GM12878 (cell line): ENCODE measurements around the gene CHRM1. TPM values are rescaled to one million over a fixed set of nuclear protein-coding genes. Genes with fewer than 3 reads are reported as not detected.

Experiments used
- ATAC-seq: fragments of 200-7000 bp; cut with Tn5 transposase; 3 replicates; pipeline ENCODE4 v1.9.1; 2020; ENCODE audit warnings: mild to moderate bottlenecking, moderate library complexity
- BruUV-seq: library from RNA; stranded (reverse); fragments of 400-500 nt; replicated peaks from 2 replicates; lab custom pipeline; 2021; lab: Mats Ljungman, UMichigan
- CTCF ChIA-PET: fragments of 300-600 bp; sonication (Branson Sonifier 250); formaldehyde crosslinking; extraction: SDS; loops from one replicate; lab custom pipeline; 2021; ENCODE audit warnings: inconsistent platforms; lab: Yijun Ruan, JAX
- POLR2A ChIA-PET: fragments of 350-600 bp; formaldehyde crosslinking; extraction: SDS; loops from one replicate; lab custom pipeline; 2021; ENCODE audit warnings: inconsistent platforms; lab: Charles Lee
- RAD21 ChIA-PET: fragments of 300-600 bp; sonication (Branson Sonifier 250); formaldehyde crosslinking; loops from one replicate; lab custom pipeline; 2023; ENCODE audit warnings: antibody characterized with exemption; ENCODE audit not compliant: unreplicated experiment; lab: Charles Lee
- SMC1A ChIA-PET: fragments of 300-600 bp; sonication (Branson Sonifier 250); formaldehyde crosslinking; loops from one replicate; lab custom pipeline; 2023; ENCODE audit not compliant: unreplicated experiment, uncharacterized antibody; lab: Charles Lee
- DNase-seq: peaks from one replicate; pipeline ENCODE4 v3.0.0-alpha.2; 2011; ENCODE audit warnings: low read depth, low spot score
- FAIRE-seq: peaks from 3 replicates; lab custom pipeline; 2011; peaks lifted over from hg19 to GRCh38; lab: Jason Lieb, UNC
- H2AFZ ChIP-seq: 2 replicates; pipeline ENCODE4 v1.6.0; 2011; ENCODE audit warnings: low read depth, low read length, control low read depth; ENCODE audit not compliant: control insufficient read depth
- H3K27ac ChIP-seq: 2 replicates; pipeline ENCODE4 v1.5.1; 2011; ENCODE audit warnings: control low read depth; ENCODE audit not compliant: control insufficient read depth, insufficient read depth
- H3K27me3 ChIP-seq, 2 experiments: replicated peaks in 1 of 2; 2 replicates each; pipeline versions ENCODE4 v1.6.0 to v1.6.1; 2011; ENCODE audit warnings: low read length in 1 of 2; ENCODE audit not compliant: control insufficient read depth in 2 of 2, insufficient read depth in 2 of 2
- H3K36me3 ChIP-seq, 2 experiments: 2 replicates each; pipeline ENCODE4 v1.5.1; 2011; ENCODE audit warnings: low read length in 1 of 2; ENCODE audit not compliant: control insufficient read depth in 2 of 2, insufficient read depth in 2 of 2
- H3K4me1 ChIP-seq: 2 replicates; pipeline ENCODE4 v1.6.1; 2011; ENCODE audit warnings: mild to moderate bottlenecking, low read length, moderate library complexity, mixed read lengths; ENCODE audit not compliant: control insufficient read depth, insufficient read depth
- H3K4me2 ChIP-seq: 2 replicates; pipeline ENCODE4 v1.6.0; 2011; ENCODE audit warnings: control low read depth; ENCODE audit not compliant: control insufficient read depth, insufficient read depth
- H3K4me3 ChIP-seq: fragments of 200-600 bp; sonication (generic); 2 replicates; pipeline ENCODE4 v1.5.1; 2016
- H3K79me2 ChIP-seq: 2 replicates; pipeline ENCODE4 v1.6.0; 2011; ENCODE audit warnings: low read length; ENCODE audit not compliant: control insufficient read depth, insufficient read depth
- H3K9ac ChIP-seq: 2 replicates; pipeline ENCODE4 v1.8.0; 2011; ENCODE audit warnings: low read length, control low read depth, mixed read lengths; ENCODE audit not compliant: control insufficient read depth, insufficient read depth
- H3K9me3 ChIP-seq: replicated peaks from 3 replicates; pipeline ENCODE4 v1.5.1; 2011; ENCODE audit warnings: mild to moderate bottlenecking, low read length; ENCODE audit not compliant: control insufficient read depth, insufficient read depth
- H4K20me1 ChIP-seq: 2 replicates; pipeline ENCODE4 v1.6.0; 2011; ENCODE audit not compliant: control insufficient read depth, insufficient read depth
- ATF3 ChIP-seq: IDR thresholded peaks from 2 replicates; pipeline ENCODE4 v1.6.1; 2011; ENCODE audit warnings: low read depth, mild to moderate bottlenecking, low read length, moderate library complexity, borderline replicate concordance; ENCODE audit errors: extremely low read depth
- PML ChIP-seq: IDR thresholded peaks from 2 replicates; pipeline ENCODE4 v1.6.1; 2012; ENCODE audit warnings: low read length, inconsistent platforms
- RELB ChIP-seq: fragments of 450-650 bp; IDR thresholded peaks from 2 replicates; pipeline ENCODE4 v1.6.1; 2017; ENCODE audit warnings: low read depth, mild to moderate bottlenecking, moderate library complexity
- ZSCAN29 ChIP-seq: fragments of 450-650 bp; IDR thresholded peaks from 2 replicates; pipeline ENCODE4 v1.6.1; 2017; ENCODE audit warnings: mild to moderate bottlenecking, moderate library complexity
- WGBS: methylation state at CpG from one replicate; pipeline ENCODE4 v1.1.6; 2016; ENCODE audit warnings: low lambda C conversion rate; ENCODE audit not compliant: insufficient replicate concordance, insufficient coverage; ENCODE audit errors: missing lambda C conversion rate; 5-methylcytosine and 5-hydroxymethylcytosine counted together
- in situ Hi-C: fragments of 300-500 bp; cut with MboI; formaldehyde crosslinking; loops from 9 replicates; pipeline ENCODE4 v1.14.3; 2018; ENCODE audit warnings: mixed read lengths
- intact Hi-C: fragments of 100-400 bp; cut with micrococcal nuclease; formaldehyde crosslinking; loops from one replicate; pipeline ENCODE4 v1.14.2; 2022; ENCODE audit not compliant: unreplicated experiment
- polyA plus RNA-seq, 11 experiments: library from polyadenylated mRNA; depleted of rRNA in 4 of 11; unstranded in 6 of 11; stranded (reverse) in 5 of 11; fragments of >200 nt; fragmentation: Nextera tagmentation in 4 of 11; fragmentation: Illumina TruSeq in 1 of 11; extraction: Ambion mirVana in 4 of 11; extraction: Trizol in 1 of 11; gene quantifications; 1 replicate in 1 of 11; 2 replicates in 10 of 11; pipeline versions ENCODE4 v1.2.1 to v1.2.3, GENCODE V29; 2011 to 2016; ENCODE audit warnings: inconsistent platforms in 2 of 11, missing spikeins in 2 of 11, low read depth in 1 of 11
- total RNA-seq, 4 experiments: library from RNA; depleted of rRNA in 3 of 4; stranded (reverse); fragments of >200 nt in 3 of 4; fragmentation: Illumina TruSeq in 1 of 4; extraction: Trizol in 1 of 4; gene quantifications; 2 replicates each; pipeline versions ENCODE4 v1.2.1 to v1.2.3, GENCODE V29; 2013 to 2021

Gene CHRM1
- total and polyA plus RNA-seq, 10 of the 15 experiments (the other 5 are each of a cell fraction or from before 2014, with no cell fraction given) = not detected

GRCh38 chr11:62910141-62910882 lies 10.9 kb downstream of the CHRM1 start:
- H3K4me3 ChIP-seq = no peak overlapping the region
- FAIRE-seq (no peak), ATAC-seq (no peak), DNase-seq (no peak)
- H3K36me3 ChIP-seq = no peaks in the 10 kb centered on the region
- ChIA-PET RAD21 (interaction anchor here (1.9 to 3.7 kb wide), 2 partner anchors 12 to 113 kb away, joined by 5 to 22 read pairs; no protein-coding TSS in a partner anchor), CTCF (interaction anchor here (11.9 kb wide), 1 partner anchor 111 kb away, joined by 327 read pairs; no protein-coding TSS in a partner anchor)
- no peaks in the 10 kb centered on the region for H3K9me3 ChIP-seq
- peaks cover 0 to 3% of the 10 kb centered on the region in 2 experiments for H3K27me3 ChIP-seq
- H2AFZ ChIP-seq = no peak overlapping the region
- H3K4me1 ChIP-seq = peaks cover 6% of the 10 kb centered on the region; the same call in 1 of the 2 replicates
- no peaks in the 10 kb centered on the region for H3K79me2 ChIP-seq
- BruUV-seq = no TSS peak
- in situ Hi-C loops = no loop called here
- no peak overlapping the region for H3K4me2 ChIP-seq
- 45% methylated on average over 27 of the region's 27 CpGs for WGBS
- intact Hi-C loops = no loop called here
- TF ChIP-seq RELB = no peak
- TF ChIP-seq ATF3 = no peak
- TF ChIP-seq PML = no peak
- no peak for TF ChIP-seq ZSCAN29
- TF ChIP-seq, all 136 proteins: peak for 0
- POLR2A ChIA-PET = no interaction called here
- Histone ChIP-seq H4K20me1 (no peaks in the 10 kb centered on the region), H3K27ac (no peak overlapping the region), H3K9ac (no peak overlapping the region)
- SMC1A ChIA-PET = interaction anchor here (10.0 kb wide), 1 partner anchor 111 kb away, joined by 116 read pairs; no protein-coding TSS in a partner anchor
